Measurements from ENCODE around the gene C5orf63.

DNA sequence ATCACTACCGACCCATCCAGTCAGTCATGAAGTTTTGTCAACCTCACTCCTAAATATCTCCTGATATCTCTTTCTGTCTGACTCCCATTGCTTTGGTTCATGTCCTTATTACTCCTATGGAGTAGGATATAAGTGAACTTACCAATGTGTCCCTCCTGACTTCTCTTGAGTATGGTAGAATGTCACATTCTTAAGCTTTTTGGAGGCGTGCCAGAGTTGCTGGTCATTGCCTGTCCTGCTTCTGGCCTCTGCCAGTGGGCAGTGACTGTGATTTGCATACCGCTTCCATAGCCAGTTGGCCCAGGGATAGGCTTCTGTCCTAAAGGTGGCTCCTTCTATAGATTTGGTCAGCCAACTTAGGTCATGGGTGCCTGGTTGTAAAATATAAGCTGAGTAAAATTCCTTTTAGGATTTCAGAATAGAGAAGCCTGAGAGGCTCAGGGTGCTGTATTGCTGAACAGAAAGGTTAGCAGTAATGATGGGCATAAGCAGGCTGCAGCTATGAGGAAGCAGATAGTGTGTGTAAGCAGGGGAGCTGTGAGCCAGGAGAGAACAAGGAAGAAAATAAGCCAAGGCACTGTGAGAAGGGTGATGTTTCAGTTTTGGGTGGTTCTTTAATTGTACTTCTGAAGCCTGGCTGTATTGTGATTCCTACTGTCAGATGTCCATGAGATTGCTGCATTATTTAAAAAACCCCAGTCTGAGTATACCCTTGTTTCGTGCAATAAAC lies 26.8 kb downstream of the C5orf63 start:
- TF ChIP-seq, protein P1, sequence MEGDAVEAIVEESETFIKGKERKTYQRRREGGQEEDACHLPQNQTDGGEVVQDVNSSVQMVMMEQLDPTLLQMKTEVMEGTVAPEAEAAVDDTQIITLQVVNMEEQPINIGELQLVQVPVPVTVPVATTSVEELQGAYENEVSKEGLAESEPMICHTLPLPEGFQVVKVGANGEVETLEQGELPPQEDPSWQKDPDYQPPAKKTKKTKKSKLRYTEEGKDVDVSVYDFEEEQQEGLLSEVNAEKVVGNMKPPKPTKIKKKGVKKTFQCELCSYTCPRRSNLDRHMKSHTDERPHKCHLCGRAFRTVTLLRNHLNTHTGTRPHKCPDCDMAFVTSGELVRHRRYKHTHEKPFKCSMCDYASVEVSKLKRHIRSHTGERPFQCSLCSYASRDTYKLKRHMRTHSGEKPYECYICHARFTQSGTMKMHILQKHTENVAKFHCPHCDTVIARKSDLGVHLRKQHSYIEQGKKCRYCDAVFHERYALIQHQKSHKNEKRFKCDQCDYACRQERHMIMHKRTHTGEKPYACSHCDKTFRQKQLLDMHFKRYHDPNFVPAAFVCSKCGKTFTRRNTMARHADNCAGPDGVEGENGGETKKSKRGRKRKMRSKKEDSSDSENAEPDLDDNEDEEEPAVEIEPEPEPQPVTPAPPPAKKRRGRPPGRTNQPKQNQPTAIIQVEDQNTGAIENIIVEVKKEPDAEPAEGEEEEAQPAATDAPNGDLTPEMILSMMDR (IDR thresholded peaks at IDR 0.05; ENCODE audit: low read depth, low read length, missing input control) = no peak
- no peak for TF ChIP-seq RAD21 (IDR thresholded peaks at IDR 0.05)
- no peak for TF ChIP-seq GABPA (IDR thresholded peaks at IDR 0.05 in 1 of 2, conservative IDR thresholded peaks at IDR 0.05 in 1 of 2)
- TF ChIP-seq, protein P2, sequence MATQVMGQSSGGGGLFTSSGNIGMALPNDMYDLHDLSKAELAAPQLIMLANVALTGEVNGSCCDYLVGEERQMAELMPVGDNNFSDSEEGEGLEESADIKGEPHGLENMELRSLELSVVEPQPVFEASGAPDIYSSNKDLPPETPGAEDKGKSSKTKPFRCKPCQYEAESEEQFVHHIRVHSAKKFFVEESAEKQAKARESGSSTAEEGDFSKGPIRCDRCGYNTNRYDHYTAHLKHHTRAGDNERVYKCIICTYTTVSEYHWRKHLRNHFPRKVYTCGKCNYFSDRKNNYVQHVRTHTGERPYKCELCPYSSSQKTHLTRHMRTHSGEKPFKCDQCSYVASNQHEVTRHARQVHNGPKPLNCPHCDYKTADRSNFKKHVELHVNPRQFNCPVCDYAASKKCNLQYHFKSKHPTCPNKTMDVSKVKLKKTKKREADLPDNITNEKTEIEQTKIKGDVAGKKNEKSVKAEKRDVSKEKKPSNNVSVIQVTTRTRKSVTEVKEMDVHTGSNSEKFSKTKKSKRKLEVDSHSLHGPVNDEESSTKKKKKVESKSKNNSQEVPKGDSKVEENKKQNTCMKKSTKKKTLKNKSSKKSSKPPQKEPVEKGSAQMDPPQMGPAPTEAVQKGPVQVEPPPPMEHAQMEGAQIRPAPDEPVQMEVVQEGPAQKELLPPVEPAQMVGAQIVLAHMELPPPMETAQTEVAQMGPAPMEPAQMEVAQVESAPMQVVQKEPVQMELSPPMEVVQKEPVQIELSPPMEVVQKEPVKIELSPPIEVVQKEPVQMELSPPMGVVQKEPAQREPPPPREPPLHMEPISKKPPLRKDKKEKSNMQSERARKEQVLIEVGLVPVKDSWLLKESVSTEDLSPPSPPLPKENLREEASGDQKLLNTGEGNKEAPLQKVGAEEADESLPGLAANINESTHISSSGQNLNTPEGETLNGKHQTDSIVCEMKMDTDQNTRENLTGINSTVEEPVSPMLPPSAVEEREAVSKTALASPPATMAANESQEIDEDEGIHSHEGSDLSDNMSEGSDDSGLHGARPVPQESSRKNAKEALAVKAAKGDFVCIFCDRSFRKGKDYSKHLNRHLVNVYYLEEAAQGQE (IDR thresholded peaks at IDR 0.05) = no peak
- TF ChIP-seq HNF4A (conservative IDR thresholded peaks at IDR 0.05) = no peak
- TF ChIP-seq YY1 (IDR thresholded peaks at IDR 0.05) = no peak
- TF ChIP-seq, protein P3, sequence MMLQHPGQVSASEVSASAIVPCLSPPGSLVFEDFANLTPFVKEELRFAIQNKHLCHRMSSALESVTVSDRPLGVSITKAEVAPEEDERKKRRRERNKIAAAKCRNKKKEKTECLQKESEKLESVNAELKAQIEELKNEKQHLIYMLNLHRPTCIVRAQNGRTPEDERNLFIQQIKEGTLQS (IDR thresholded peaks at IDR 0.05) = no peak
- TF ChIP-seq, protein P4, sequence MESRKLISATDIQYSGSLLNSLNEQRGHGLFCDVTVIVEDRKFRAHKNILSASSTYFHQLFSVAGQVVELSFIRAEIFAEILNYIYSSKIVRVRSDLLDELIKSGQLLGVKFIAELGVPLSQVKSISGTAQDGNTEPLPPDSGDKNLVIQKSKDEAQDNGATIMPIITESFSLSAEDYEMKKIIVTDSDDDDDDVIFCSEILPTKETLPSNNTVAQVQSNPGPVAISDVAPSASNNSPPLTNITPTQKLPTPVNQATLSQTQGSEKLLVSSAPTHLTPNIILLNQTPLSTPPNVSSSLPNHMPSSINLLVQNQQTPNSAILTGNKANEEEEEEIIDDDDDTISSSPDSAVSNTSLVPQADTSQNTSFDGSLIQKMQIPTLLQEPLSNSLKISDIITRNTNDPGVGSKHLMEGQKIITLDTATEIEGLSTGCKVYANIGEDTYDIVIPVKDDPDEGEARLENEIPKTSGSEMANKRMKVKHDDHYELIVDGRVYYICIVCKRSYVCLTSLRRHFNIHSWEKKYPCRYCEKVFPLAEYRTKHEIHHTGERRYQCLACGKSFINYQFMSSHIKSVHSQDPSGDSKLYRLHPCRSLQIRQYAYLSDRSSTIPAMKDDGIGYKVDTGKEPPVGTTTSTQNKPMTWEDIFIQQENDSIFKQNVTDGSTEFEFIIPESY (IDR thresholded peaks at IDR 0.05) = no peak
- TF ChIP-seq JUND (IDR thresholded peaks at IDR 0.05) = no peak
- no peak for TF ChIP-seq TAF1 (conservative IDR thresholded peaks at IDR 0.05)
- no peak for TF ChIP-seq SP1 (IDR thresholded peaks at IDR 0.05)

All from liver (tissue), 3 donors.